ENCODE measurements around the gene PAIP2. TPM values are rescaled to one million over a fixed set of nuclear protein-coding genes. Genes with fewer than 3 reads are reported as not detected.
A peak's percentile ranks its signal among the peaks of the same experiment; 100 is the strongest.
"Not testable (repeated sequence)": the region's sequence is repeated elsewhere in the genome, so short reads cannot be mapped to it uniquely, and the experiment has no call there.

PAIP2 gene
- total RNA-seq, 2 experiments from 2014 or later = 110 to 113 TPM

GRCh38 chr5:139383993-139384590 lies 42.4 kb downstream of the PAIP2 start:
- no peaks in the 10 kb centered on the region for H3K9me3 Mint-ChIP-seq
- H3K27me3 Mint-ChIP-seq = no peaks in the 10 kb centered on the region
- ChIA-PET POLR2A (interaction anchor here (0.6 kb wide), 1 partner anchor 108 kb away, joined by 3 read pairs; no protein-coding TSS in a partner anchor), CTCF (no interaction called here)
- H3K4me3 Mint-ChIP-seq = no peak overlapping the region
- intact Hi-C loops (cut with micrococcal nuclease) = no loop called here
- H3K4me1 Mint-ChIP-seq (ENCODE audit: low read depth) = peaks cover 37% of the 10 kb centered on the region
- TF ChIP-seq CTCF (IDR thresholded peaks at IDR 0.05) = no peak
- DNase-seq = no peak
- H3K27ac Mint-ChIP-seq = peak overlapping the region; percentile 65
- H3K36me3 Mint-ChIP-seq (ENCODE audit: low read depth) = no peaks in the 10 kb centered on the region
- ATAC-seq = no peak

- no peak for TF ChIP-seq CTCF (IDR thresholded peaks at IDR 0.05)
- peaks cover 42% of the 10 kb centered on the region for H3K4me1 Mint-ChIP-seq (ENCODE audit: low read depth)
- DNase-seq = no peak
- no peaks in the 10 kb centered on the region for H3K27me3 Mint-ChIP-seq
- H3K27ac Mint-ChIP-seq = peak overlapping the region; percentile 65
- no peak for ATAC-seq
- intact Hi-C loops (cut with micrococcal nuclease) = no loop called here
- H3K4me3 Mint-ChIP-seq = no peak overlapping the region
- peaks cover 4% of the 10 kb centered on the region for H3K36me3 Mint-ChIP-seq (ENCODE audit: low read depth)
- POLR2A ChIA-PET = interaction anchor here (0.7 kb wide), 1 partner anchor 112 kb away, joined by 3 read pairs; no protein-coding TSS in a partner anchor
- CTCF ChIA-PET = no interaction called here
- H3K9me3 Mint-ChIP-seq = no peaks in the 10 kb centered on the region
These were observed 43.0 kb downstream of the PAIP2 start for GRCh38 chr5:139384591-139385051.

DNA sequence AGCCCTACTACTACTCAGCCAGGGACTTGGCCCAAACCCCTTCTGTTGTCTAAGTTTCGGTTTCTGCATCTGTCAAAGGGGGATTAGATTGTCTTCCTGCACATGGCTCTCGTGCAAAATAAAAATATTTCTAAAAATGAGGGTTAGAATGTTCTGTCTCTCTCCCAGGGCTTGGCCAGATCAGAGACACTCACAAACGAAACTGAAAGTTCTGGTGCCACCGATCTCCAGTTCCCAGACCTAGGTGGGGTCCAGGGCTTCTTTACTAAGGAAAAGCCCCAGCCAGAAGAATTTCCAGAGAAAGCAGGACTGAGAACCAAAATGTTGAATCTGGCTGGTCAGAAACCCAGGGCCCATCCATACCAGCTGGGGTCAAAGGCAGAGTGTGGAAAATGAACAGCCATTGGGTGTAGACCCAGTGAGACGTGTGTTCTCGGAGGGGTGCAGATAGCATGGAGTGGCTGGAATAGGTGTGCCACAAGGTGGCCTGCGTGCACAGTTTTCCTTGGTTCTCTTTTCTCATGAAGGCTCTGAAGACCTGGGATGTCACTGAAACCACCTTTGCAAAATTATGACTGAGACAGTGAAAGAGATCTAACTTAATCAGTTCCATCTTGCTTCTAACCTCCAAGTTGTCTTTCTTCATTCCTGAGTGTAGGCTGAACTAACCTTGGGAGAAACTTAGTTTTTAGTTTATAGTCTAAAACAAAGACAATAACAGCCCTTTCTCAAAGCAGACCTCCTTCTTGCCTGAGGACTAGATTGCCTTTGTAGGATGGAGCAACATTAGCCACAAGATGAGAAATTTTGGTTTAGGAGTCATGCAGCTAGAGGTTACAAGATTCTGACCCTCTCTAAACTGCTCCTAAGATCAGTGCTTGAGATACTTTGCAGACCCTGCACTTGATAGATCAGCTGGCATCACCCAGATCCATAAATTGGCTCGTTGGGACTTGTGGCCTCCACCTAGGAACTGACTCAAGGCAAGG lies 43.7 kb downstream of the PAIP2 start:
- POLR2A ChIA-PET = interaction anchor here (0.7 to 6.3 kb wide), 3 partner anchors 39 to 113 kb away, joined by 3 to 49 read pairs (median 4); partner anchors contain the start of gene PAIP2
- DNase-seq (no peak), ATAC-seq (no peak)
- no peaks in the 10 kb centered on the region for H3K9me3 Mint-ChIP-seq
- H3K36me3 Mint-ChIP-seq (ENCODE audit: low read depth) = peaks cover 5% of the 10 kb centered on the region
- peak overlapping the region; percentile 65 for H3K27ac Mint-ChIP-seq
- CTCF ChIA-PET = interaction anchor here (1.4 to 1.8 kb wide), 2 partner anchors 14 to 18 kb away, joined by 3 to 4 read pairs; no protein-coding TSS in a partner anchor
- no peak for TF ChIP-seq CTCF (IDR thresholded peaks at IDR 0.05)
- peak overlapping the region; percentile 45 for H3K4me3 Mint-ChIP-seq
- H3K27me3 Mint-ChIP-seq = no peaks in the 10 kb centered on the region
- peaks cover 50% of the 10 kb centered on the region for H3K4me1 Mint-ChIP-seq (ENCODE audit: low read depth)
- intact Hi-C loops (cut with micrococcal nuclease) = no loop called here

DNA sequence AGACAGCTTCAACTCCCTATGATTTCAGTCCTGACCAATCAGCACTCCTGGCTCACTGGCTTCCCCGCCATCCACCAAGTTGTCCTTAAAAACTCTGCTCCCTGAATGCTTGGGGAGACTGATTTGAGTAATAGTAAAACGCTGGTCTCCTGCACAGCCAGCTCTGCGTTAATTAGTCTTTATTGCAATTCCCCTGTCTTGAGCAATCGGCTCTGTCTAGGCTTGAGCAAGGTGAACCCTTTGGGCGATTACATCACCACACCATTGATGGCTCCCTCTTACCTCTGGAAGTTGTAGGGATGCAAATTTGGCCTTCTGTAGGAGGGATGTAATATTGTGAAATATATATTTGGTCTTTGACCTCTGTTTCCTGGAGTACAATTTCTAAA lies 44.4 kb downstream of the PAIP2 start:
- intact Hi-C loops (cut with micrococcal nuclease) = no loop called here
- H3K4me3 Mint-ChIP-seq = no peak overlapping the region
- POLR2A ChIA-PET = interaction anchor here (1.7 to 6.3 kb wide), 2 partner anchors 40 to 45 kb away, joined by 4 to 49 read pairs; partner anchors contain the start of gene PAIP2
- no peak for ATAC-seq
- no peaks in the 10 kb centered on the region for H3K9me3 Mint-ChIP-seq
- H3K36me3 Mint-ChIP-seq (ENCODE audit: low read depth) = peaks cover 7% of the 10 kb centered on the region
- H3K27ac Mint-ChIP-seq = no peak overlapping the region
- no peak for TF ChIP-seq CTCF (IDR thresholded peaks at IDR 0.05)
- H3K27me3 Mint-ChIP-seq = no peaks in the 10 kb centered on the region
- CTCF ChIA-PET = interaction anchor here (1.0 to 1.8 kb wide), 3 partner anchors 12 to 17 kb away, joined by 3 to 6 read pairs (median 4); no protein-coding TSS in a partner anchor
- DNase-seq = no peak
- H3K4me1 Mint-ChIP-seq (ENCODE audit: low read depth) = peaks cover 57% of the 10 kb centered on the region

- ChIA-PET CTCF (interaction anchor here (0.7 to 1.8 kb wide), 4 partner anchors 13 to 40 kb away, joined by 3 to 6 read pairs (median 4); no protein-coding TSS in a partner anchor), POLR2A (interaction anchor here (1.7 to 6.3 kb wide), 2 partner anchors 41 to 46 kb away, joined by 4 to 49 read pairs; partner anchors contain the start of gene PAIP2)
- intact Hi-C loops (cut with micrococcal nuclease); DNase-seq; H3K27ac Mint-ChIP-seq; H3K27me3 Mint-ChIP-seq; ATAC-seq; H3K9me3 Mint-ChIP-seq; H3K4me3 Mint-ChIP-seq: not testable (repeated sequence)
- H3K36me3 Mint-ChIP-seq (ENCODE audit: low read depth) = peaks cover 14% of the 10 kb centered on the region
- H3K4me1 Mint-ChIP-seq (ENCODE audit: low read depth) = peaks cover 65% of the 10 kb centered on the region
These were observed 45.3 kb downstream of the PAIP2 start for GRCh38 chr5:139386956-139387355.

Data from activated CD8-positive, alpha-beta T cell treated with anti-CD3 and anti-CD28 coated beads for 36 hours (primary cell).